Kidney (tissue), 14 donors: ENCODE data around the gene AFF3. TPM values are rescaled to one million over a fixed set of nuclear protein-coding genes. Genes with fewer than 3 reads are reported as not detected.

Experiments used
- DNase-seq, 5 donors: peaks; one replicate each; pipeline ENCODE4 v3.0.0-alpha.2; 2013 to 2020
- FAIRE-seq: peaks from 2 replicates; lab custom pipeline; 2012; peaks lifted over from hg19 to GRCh38; lab: Jason Lieb, UNC
- H3K27ac ChIP-seq, 2 donors: one replicate each; pipeline ENCODE4 v1.7.0; 2013; ENCODE audit warnings: low read depth in 2 of 2, low read length in 2 of 2, inconsistent platforms in 1 of 2
- H3K27me3 ChIP-seq: one replicate; pipeline ENCODE4 v1.7.1; 2013; ENCODE audit warnings: low read length, inconsistent platforms; ENCODE audit not compliant: control insufficient read depth, insufficient read depth
- H3K36me3 ChIP-seq, 3 donors: one replicate each; pipeline versions ENCODE4 v1.7.0 to v1.7.1; 2013; ENCODE audit warnings: low read length in 3 of 3, control low read depth in 1 of 3, inconsistent platforms in 1 of 3; ENCODE audit not compliant: insufficient read depth in 3 of 3, control insufficient read depth in 2 of 3
- H3K4me1 ChIP-seq, 3 donors: one replicate each; pipeline versions ENCODE4 v1.7.0 to v1.7.1; 2013; ENCODE audit warnings: low read length in 3 of 3, inconsistent platforms in 1 of 3, low read depth in 1 of 3; ENCODE audit not compliant: control insufficient read depth in 2 of 3, insufficient read depth in 2 of 3
- H3K4me3 ChIP-seq, 3 donors: one replicate each; pipeline versions ENCODE4 v1.7.0 to v1.8.1; 2013; ENCODE audit warnings: low read length in 3 of 3, control low read depth in 1 of 3, inconsistent platforms in 1 of 3
- H3K9ac ChIP-seq, 3 donors: one replicate each; pipeline versions ENCODE4 v1.7.0 to v1.7.1; 2013; ENCODE audit warnings: low read length in 3 of 3, control low read depth in 1 of 3, inconsistent platforms in 1 of 3
- H3K9me3 ChIP-seq, 3 donors: one replicate each; pipeline versions ENCODE4 v1.7.0 to v1.7.1; 2013; ENCODE audit warnings: low read length in 3 of 3, control low read depth in 1 of 3, inconsistent platforms in 1 of 3; ENCODE audit not compliant: control insufficient read depth in 2 of 3, insufficient read depth in 1 of 3
- intact Hi-C: fragments of 100-400 bp; cut with DNase I; formaldehyde crosslinking; loops from one replicate; pipeline ENCODE4 v1.11.1; 2022
- polyA plus RNA-seq: library from polyadenylated mRNA; stranded (reverse); fragments of 350-450 nt; fragmentation: Illumina TruSeq; extraction: RNeasy Lipid Tissue Mini Kit (QIAGEN cat#74804); gene quantifications from one replicate; pipeline ENCODE4 v1.2.3, GENCODE V29; 2014; ENCODE audit warnings: low read depth, low replicate concordance; ENCODE audit not compliant: insufficient read depth
- total RNA-seq: library from RNA; stranded (reverse); fragmentation: NEBNext Ultra II Directional; extraction: Animal tissue kit (Norgen Biotek cat#: 25700); gene quantifications from one replicate; pipeline ENCODE4 v1.2.1, GENCODE V29; 2021
- TF ChIP-seq, protein P1 (sequence below): IDR thresholded peaks from 3 replicates; pipeline ENCODE4 v1.5.1; 2012; ENCODE audit warnings: mild to moderate bottlenecking, moderate library complexity, borderline replicate concordance; ENCODE audit not compliant: insufficient read depth; ENCODE audit errors: extremely low read depth
- donor health status: control.
- donor health status: control.
- donor health status: control.
- donor health status: control.
- donor health status: control.
- donor health status: DM: yes; HTN: yes; CAD: no.
- donor health status: Normal renal cell carcinoma (clear cell type).

The AFF3 gene
- total and polyA plus RNA-seq, 2 donors from 2014 or later, result 0.65 to 11.0 TPM

DNA sequence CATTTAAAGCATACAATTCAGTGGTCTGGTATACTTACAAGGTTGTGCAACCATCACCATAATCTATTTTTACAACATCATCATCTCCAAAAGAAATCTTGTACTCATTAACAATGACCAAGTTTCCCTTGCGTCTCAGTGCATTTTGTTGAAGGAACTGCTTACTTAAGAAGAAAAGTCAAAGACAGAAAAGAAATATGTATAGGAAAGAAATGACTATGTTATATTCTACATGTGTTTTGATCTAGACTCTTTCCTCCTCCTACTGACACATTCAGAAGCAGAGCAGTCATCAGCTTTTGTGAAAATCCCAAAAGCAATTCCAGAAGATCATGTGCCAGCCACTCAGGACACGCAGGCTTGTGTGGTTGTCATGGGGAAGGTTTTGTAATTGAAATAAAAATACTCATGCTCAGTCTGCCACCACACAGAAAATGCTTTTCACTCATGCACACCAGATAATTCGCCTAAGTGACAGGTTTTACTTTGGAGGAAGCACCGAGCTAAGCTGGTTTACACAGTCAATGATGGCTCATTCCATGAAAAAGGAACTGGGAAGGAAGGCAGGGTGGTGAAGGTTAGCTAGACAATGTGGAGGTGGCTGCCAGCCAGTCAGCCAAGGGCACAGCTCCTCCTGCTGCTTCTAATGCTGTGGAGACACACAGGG, 494.1 kb downstream of the AFF3 start:
- peak in 1 of 5 donors; percentile 28 for DNase-seq

DNA sequence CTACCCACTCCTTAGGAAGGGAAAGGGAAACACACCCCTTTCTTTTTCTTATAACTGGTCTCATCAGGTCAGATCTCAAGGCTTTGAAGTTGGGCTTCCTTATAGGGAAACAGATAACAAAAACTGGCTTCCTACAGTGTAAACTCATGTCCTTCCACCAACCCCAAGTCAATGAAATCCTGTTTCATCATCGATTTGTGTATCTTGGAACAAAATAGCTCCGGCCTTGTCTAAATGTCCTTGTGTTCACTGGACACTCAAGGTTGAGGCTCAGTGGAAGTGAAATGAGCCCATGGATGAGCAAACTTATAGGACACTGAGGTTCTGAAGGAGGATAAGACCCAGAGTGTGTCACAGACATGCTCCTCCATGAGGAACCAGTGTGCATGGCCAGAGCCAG, 496.4 kb downstream of the AFF3 start:
- Histone ChIP-seq H3K36me3 (no peaks in the 10 kb centered on the region), H3K27ac (no peak overlapping the region), H3K4me3 (no peak overlapping the region), H3K9me3 (no peaks in the 10 kb centered on the region), H3K9ac (no peak overlapping the region), H3K27me3 (no peaks in the 10 kb centered on the region), H3K4me1 (peaks cover 0 to 2% (median 0%) of the 10 kb centered on the region in 3 donors)
- TF ChIP-seq, protein P1, sequence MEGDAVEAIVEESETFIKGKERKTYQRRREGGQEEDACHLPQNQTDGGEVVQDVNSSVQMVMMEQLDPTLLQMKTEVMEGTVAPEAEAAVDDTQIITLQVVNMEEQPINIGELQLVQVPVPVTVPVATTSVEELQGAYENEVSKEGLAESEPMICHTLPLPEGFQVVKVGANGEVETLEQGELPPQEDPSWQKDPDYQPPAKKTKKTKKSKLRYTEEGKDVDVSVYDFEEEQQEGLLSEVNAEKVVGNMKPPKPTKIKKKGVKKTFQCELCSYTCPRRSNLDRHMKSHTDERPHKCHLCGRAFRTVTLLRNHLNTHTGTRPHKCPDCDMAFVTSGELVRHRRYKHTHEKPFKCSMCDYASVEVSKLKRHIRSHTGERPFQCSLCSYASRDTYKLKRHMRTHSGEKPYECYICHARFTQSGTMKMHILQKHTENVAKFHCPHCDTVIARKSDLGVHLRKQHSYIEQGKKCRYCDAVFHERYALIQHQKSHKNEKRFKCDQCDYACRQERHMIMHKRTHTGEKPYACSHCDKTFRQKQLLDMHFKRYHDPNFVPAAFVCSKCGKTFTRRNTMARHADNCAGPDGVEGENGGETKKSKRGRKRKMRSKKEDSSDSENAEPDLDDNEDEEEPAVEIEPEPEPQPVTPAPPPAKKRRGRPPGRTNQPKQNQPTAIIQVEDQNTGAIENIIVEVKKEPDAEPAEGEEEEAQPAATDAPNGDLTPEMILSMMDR, result no peak
- DNase-seq (no peak), FAIRE-seq (no peak)
- intact Hi-C loops, result no loop called here

More for the DNA sequence above, 494.1 kb downstream of the AFF3 start:
- intact Hi-C loops, result no loop called here
- peaks cover 0 to 2% (median 0%) of the 10 kb centered on the region in 3 donors for H3K4me1 ChIP-seq
- TF ChIP-seq, protein P1, result no peak
- no peaks in the 10 kb centered on the region for H3K27me3 ChIP-seq
- no peaks in the 10 kb centered on the region for H3K9me3 ChIP-seq
- H3K27ac ChIP-seq, result no peak overlapping the region
- FAIRE-seq, result no peak
- H3K4me3 ChIP-seq, result no peak overlapping the region
- H3K9ac ChIP-seq, result no peak overlapping the region
- H3K36me3 ChIP-seq, result no peaks in the 10 kb centered on the region

DNA sequence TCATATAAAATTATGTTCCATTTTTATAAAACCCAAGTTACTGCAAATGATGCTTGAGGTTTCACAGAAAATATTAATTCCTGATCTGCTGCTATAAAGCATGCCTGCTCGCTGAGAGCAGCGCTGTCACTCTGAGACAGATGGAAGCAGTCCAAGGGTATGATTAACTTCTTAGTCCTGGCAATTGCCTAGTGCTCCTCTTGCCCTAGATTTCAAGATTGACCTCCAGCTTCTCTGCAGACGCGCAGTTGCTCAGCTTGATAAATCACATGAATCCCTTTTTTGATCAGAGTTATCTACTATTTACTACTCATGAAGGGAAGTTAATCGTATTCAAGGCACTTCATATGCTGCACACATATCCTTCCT, 498.0 kb downstream of the AFF3 start:
- intact Hi-C loops, result no loop called here
- Histone ChIP-seq H3K9me3 (no peaks in the 10 kb centered on the region), H3K9ac (no peak overlapping the region), H3K4me1 (peaks cover 0 to 2% (median 0%) of the 10 kb centered on the region in 3 donors), H3K27ac (no peak overlapping the region), H3K36me3 (no peaks in the 10 kb centered on the region), H3K4me3 (no peak overlapping the region), H3K27me3 (no peaks in the 10 kb centered on the region)
- TF ChIP-seq, protein P1, result no peak
- FAIRE-seq (no peak), DNase-seq (peak in 2 of 5 donors; percentile 47 to 53)
